GM19239 (cell line): ENCODE measurements around the gene GRIP1.
"Not testable (repeated sequence)": the region's sequence is repeated elsewhere in the genome, so short reads cannot be mapped to it uniquely, and the experiment has no call there.

Experiments used
- DNase-seq: peaks from one replicate; pipeline ENCODE4 v3.0.0; 2011; ENCODE audit warnings: low spot score; ENCODE audit not compliant: insufficient read length
- FAIRE-seq: peaks from 2 replicates; lab custom pipeline; 2011; peaks lifted over from hg19 to GRCh38; lab: Jason Lieb, UNC

Gene GRIP1

DNA sequence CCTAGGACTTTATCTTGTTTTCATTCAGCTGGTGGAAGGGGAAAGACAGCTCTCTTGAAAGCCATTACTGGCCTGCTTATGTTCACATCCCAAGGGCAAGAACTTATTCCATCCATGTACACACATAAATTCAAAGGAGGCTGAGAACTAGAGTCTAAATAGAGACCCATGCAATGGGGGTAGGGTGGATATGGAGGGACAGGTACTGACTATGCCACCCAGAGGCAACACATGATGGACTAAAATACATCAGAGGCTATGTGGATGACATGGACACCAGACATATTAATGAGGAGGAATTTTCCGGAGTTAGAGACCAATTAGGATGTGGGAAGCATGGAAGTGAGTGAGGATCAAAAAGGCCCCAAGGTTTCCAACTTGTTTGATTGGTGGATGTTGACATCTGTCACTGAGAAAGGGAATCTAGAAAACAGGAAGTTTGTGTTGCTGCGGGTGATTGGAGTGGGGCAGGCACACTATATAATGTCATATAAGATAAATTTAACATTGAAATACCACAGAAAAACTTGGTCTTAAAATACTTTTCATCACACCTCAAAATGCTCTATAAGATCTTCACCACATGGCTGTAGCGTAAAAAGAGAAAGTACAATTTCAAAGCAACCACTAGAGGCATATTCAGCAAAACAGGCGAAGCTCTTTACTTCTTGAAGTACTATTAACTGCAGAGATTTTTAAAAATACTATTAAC is 130.4 kb downstream of the GRIP1 start:
- FAIRE-seq (no peak), DNase-seq (no peak)

GRCh38 chr12:66541426-66541825 is 137.4 kb downstream of the GRIP1 start:
- no peak for FAIRE-seq
- no peak for DNase-seq

- no peak for FAIRE-seq
- no peak for DNase-seq
These were observed 139.4 kb downstream of the GRIP1 start for GRCh38 chr12:66539431-66539830.

DNA sequence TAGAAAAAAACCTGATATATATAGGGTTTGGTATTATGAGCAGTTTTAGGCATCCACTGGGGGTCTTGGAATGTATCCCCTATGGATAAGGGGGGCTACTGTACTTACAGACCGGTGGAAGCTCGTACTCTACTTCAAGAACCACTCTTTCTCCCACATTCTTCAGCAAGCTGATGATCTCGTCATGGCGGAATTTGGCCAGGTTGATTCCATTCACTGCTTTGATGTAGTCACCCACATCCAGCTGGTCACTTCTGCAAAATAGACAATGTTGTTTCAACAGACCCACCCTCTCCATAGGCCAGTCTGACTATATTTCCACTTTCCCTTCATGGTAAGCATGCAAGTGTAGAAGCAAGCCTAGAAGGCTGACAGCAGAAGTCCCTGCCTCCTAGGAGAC is 139.9 kb downstream of the GRIP1 start:
- DNase-seq (no peak), FAIRE-seq (no peak)

- no peak for FAIRE-seq
- no peak for DNase-seq
These were observed 141.0 kb downstream of the GRIP1 start for GRCh38 chr12:66537876-66538275.

- FAIRE-seq = no peak
- DNase-seq = no peak
These were observed 145.1 kb downstream of the GRIP1 start for GRCh38 chr12:66533767-66534166.

DNA sequence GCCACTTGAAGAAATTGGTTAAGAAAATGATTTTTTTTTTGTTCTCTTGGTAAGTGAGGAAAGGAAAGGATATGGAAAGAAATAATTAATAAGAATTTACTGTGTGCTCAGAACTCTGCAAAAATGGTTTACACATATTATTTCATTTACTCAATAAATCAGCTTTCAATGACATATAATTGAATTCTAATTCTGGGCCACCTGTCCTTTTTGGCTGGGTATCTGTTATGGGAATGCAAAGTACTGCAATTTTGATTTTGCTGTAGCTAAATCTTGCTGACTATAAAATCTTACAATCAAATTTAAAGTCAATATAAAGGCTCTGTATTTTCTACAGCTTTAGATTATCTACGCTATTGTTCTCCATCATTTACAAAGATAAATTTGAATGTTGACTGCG is 147.1 kb downstream of the GRIP1 start:
- FAIRE-seq = no peak

GRCh38 chr12:66529934-66530333 is 148.9 kb downstream of the GRIP1 start:
- FAIRE-seq (no peak), DNase-seq (no peak)

More for the DNA sequence above, 147.1 kb downstream of the GRIP1 start:
- no peak for DNase-seq

DNA sequence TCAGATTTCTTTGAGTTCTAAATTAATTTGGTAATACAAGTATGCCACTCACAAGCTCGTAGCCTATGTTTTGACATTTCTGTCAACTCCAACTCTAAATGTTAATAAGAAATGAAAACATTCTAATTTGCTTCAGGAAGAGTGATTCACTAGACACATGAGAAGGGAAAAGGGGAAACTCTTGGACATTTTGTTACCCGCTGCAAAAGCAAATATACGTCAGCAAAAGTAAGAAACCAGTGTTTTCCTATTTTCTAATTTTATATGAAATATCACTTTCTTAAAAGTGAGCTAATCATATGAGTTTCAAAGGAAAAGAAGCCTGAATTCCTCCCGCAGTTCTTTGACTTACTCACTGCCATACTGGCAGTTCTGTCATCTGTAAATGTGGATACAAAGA is 162.3 kb downstream of the GRIP1 start:
- DNase-seq (no peak), FAIRE-seq (no peak)

- DNase-seq (no peak), FAIRE-seq (no peak)
These were observed 162.7 kb downstream of the GRIP1 start for GRCh38 chr12:66516133-66516532.

GRCh38 chr12:66514581-66514980 is 164.3 kb downstream of the GRIP1 start:
- FAIRE-seq (no peak), DNase-seq (no peak)

- DNase-seq (no peak), FAIRE-seq (no peak)
These were observed 170.9 kb downstream of the GRIP1 start for GRCh38 chr12:66508025-66508424.

- no peak for FAIRE-seq
- DNase-seq = no peak
These were observed 175.1 kb downstream of the GRIP1 start for GRCh38 chr12:66503746-66504145.

- DNase-seq = no peak
- no peak for FAIRE-seq
These were observed 176.0 kb downstream of the GRIP1 start for GRCh38 chr12:66502911-66503310.

DNA sequence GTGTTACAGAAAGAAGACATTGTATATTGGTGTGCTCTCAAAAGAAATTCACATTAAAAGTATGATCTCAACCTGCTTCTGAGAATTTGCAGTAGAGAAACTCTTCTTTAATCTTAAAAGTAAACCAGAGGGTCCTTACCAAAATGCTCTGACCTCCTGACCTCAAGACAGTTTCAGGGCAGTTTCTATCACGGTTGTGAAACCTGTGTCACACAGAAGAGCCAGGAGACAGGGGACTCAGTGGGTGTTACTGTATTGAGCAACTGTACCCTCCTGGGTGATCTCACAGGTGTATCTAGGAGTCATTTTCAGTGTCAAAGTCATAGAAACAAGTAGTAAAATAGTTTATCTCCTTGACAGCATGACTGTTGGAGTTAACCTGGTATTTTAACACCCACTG is 178.0 kb downstream of the GRIP1 start:
- peak; percentile 18 for FAIRE-seq
- DNase-seq = peak; percentile 3

DNA sequence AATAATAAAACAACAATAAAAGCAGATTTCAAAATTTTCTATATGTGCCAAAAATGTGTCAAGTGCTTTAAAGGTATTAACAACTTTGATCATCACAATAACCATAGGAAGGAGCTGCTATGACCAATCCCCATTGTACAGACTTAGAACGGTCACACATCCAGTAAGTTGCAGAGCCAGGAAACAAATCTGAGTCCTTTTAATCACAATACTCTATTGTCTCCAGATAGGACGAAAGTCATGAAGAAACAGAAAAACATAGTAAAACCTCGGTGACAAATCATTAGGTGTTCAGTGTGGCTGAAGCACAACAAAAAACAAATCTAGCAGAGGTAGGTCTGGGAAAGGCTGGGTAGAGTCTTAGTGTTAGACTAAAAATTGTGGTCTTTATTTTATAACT is 178.8 kb downstream of the GRIP1 start:
- DNase-seq = no peak
- FAIRE-seq = no peak

GRCh38 chr12:66499000-66499399 is 179.9 kb downstream of the GRIP1 start:
- no peak for FAIRE-seq
- DNase-seq = no peak

- not testable (repeated sequence) for DNase-seq, FAIRE-seq
These were observed 180.8 kb downstream of the GRIP1 start for GRCh38 chr12:66498059-66498458.

DNA sequence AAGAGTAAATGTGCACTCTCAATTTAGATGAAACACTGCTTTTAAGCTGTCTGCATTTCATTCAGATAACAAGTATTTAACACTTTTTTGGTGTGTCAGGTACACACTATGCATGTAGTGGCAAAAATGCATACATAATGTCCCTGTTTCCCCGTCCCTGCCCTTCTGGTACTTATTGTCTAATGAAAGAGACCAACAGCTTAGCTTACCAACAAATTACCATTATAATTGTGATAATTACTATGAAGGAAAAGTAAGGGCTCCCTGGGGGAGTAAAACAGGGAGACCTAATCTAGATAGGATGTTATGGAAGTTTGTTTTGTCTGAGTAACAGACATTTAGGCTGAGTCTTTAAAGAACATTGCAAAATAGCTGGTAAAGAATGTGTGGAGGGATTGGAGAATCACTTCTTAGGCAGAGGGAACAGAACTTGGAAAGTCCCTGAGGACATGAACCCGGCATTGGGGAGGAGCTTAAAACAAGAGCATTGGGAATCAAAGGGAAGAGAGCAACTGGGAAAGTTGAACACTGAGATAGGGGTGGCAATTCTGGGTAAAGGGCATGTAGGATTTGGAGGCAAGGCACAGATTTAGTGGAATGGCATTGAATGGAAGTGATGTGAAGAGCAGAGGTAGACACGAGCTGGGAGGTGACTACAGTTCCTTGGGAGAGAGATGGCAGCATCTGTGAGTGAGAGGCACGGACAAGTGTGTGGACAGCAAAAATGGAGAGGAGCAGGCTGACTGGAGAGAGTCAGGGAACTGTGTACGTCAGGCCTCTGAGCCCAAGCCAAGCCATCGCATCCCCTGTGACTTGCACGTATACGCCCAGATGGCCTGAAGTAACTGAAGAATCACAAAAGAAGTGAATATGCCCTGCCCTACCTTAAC is 181.6 kb downstream of the GRIP1 start:
- FAIRE-seq = no peak

DNA sequence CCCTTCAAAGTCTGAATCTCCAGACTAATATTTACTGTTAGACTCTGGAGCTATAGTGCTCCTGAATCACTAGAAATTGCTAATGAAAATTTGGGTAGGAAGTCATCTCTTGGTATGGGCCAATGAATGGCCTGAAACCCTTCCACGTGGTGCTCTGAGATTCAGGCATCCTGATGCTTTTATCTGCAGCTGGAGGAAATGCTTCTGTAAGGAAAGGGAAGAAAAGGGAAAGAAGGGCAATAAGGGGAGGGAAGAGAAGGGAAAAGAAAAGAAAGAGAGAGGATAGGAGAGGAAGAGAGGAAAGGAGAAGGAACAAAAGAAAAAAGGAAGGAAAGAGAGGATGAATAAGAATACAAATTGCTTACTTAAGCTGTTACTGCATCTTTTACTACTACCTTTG is 182.3 kb downstream of the GRIP1 start:
- no peak for FAIRE-seq
- no peak for DNase-seq

More for the DNA sequence above, 181.6 kb downstream of the GRIP1 start:
- DNase-seq = no peak

DNA sequence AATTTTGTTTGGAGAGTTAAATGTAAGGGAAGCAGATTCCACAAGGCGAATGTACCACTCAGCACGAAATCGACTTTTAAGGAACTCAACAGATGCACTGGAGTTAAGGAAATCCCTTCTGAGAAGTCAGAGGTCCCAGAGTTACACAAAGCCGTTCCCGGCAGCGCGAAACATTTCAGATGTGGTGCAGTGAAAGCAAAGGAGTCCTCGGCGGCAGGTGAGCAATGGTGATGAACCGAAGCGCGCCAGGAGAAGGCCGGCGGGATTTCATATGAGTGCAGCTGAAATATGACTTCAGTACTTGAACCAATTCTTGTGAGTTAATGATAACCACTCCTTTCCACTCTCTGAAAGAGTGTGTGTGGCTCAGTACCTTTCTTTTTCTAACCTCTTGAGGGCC is 183.2 kb downstream of the GRIP1 start:
- FAIRE-seq = no peak

More for the DNA sequence above, 183.2 kb downstream of the GRIP1 start:
- DNase-seq = no peak
